ENCODE data around the gene UBE2E2.

UBE2E2 gene

DNA sequence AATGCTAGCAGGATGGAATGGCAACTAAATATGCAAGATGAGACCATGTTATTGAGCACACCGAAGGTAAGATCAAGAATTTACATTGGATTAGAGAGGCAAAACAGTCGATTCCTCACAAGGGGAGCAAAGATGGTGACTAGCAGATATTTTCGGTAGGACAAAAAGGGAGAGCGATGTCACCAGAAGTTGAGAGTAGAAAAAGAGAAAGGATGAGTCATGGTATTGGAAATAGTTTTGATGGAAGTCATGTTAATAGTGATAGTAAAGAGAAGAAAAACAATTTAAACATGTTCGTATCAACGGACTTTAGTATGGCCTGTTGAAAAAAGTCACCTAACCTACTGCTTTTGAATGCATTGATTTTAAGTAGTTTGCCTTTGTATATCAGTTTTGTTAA, 55.0 kb downstream of the UBE2E2 start:
- no peak for DNase-seq (ENCODE audit: low read depth, low spot score)
- no peaks in the 10 kb centered on the region for H3K4me1 ChIP-seq (ENCODE audit: insufficient read depth, insufficient read length)
- H3K9ac ChIP-seq (ENCODE audit: insufficient read length, low read depth): no peak overlapping the region
- TF ChIP-seq YY1 (IDR thresholded peaks at IDR 0.05; ENCODE audit: insufficient read depth, insufficient read length) (no peak), ZNF274 (IDR thresholded peaks at IDR 0.05; ENCODE audit: low read depth, low read length) (no peak), SUZ12 (IDR thresholded peaks at IDR 0.05; ENCODE audit: extremely low read depth, insufficient read depth, insufficient read length) (no peak)
- no peaks in the 10 kb centered on the region for H3K27me3 ChIP-seq (ENCODE audit: insufficient read depth, insufficient read length)
- no peaks in the 10 kb centered on the region for H3K36me3 ChIP-seq (ENCODE audit: insufficient read depth, insufficient read length, low read length)
- H3K9me3 ChIP-seq (ENCODE audit: insufficient read depth, low read length): no peaks in the 10 kb centered on the region
- no peak overlapping the region for H3K4me3 ChIP-seq (ENCODE audit: insufficient read length, low read depth)

GRCh38 chr3:23259515-23259914, 56.4 kb downstream of the UBE2E2 start:
- Histone ChIP-seq H3K4me1 (ENCODE audit: insufficient read depth, insufficient read length) (no peaks in the 10 kb centered on the region), H3K9me3 (ENCODE audit: insufficient read depth, low read length) (no peaks in the 10 kb centered on the region), H3K27me3 (ENCODE audit: insufficient read depth, insufficient read length) (no peaks in the 10 kb centered on the region), H3K9ac (ENCODE audit: insufficient read length, low read depth) (no peak overlapping the region), H3K36me3 (ENCODE audit: insufficient read depth, insufficient read length, low read length) (no peaks in the 10 kb centered on the region), H3K4me3 (ENCODE audit: insufficient read length, low read depth) (no peak overlapping the region)
- no peak for DNase-seq (ENCODE audit: low read depth, low spot score)
- TF ChIP-seq SUZ12 (IDR thresholded peaks at IDR 0.05; ENCODE audit: extremely low read depth, insufficient read depth, insufficient read length) (no peak), YY1 (IDR thresholded peaks at IDR 0.05; ENCODE audit: insufficient read depth, insufficient read length) (no peak), ZNF274 (IDR thresholded peaks at IDR 0.05; ENCODE audit: low read depth, low read length) (no peak)

GRCh38 chr3:23262766-23263165, 59.6 kb downstream of the UBE2E2 start:
- H3K4me1 ChIP-seq (ENCODE audit: insufficient read depth, insufficient read length): no peaks in the 10 kb centered on the region
- no peaks in the 10 kb centered on the region for H3K9me3 ChIP-seq (ENCODE audit: insufficient read depth, low read length)
- DNase-seq (ENCODE audit: low read depth, low spot score): no peak
- no peak overlapping the region for H3K9ac ChIP-seq (ENCODE audit: insufficient read length, low read depth)
- TF ChIP-seq ZNF274 (IDR thresholded peaks at IDR 0.05; ENCODE audit: low read depth, low read length) (no peak), YY1 (IDR thresholded peaks at IDR 0.05; ENCODE audit: insufficient read depth, insufficient read length) (no peak), SUZ12 (IDR thresholded peaks at IDR 0.05; ENCODE audit: extremely low read depth, insufficient read depth, insufficient read length) (no peak)
- H3K36me3 ChIP-seq (ENCODE audit: insufficient read depth, insufficient read length, low read length): no peaks in the 10 kb centered on the region
- no peak overlapping the region for H3K4me3 ChIP-seq (ENCODE audit: insufficient read length, low read depth)
- H3K27me3 ChIP-seq (ENCODE audit: insufficient read depth, insufficient read length): no peaks in the 10 kb centered on the region

GRCh38 chr3:23263796-23264195, 60.7 kb downstream of the UBE2E2 start:
- DNase-seq (ENCODE audit: low read depth, low spot score): no peak
- Histone ChIP-seq H3K9me3 (ENCODE audit: insufficient read depth, low read length) (no peaks in the 10 kb centered on the region), H3K9ac (ENCODE audit: insufficient read length, low read depth) (no peak overlapping the region), H3K27me3 (ENCODE audit: insufficient read depth, insufficient read length) (no peaks in the 10 kb centered on the region), H3K4me3 (ENCODE audit: insufficient read length, low read depth) (no peak overlapping the region), H3K4me1 (ENCODE audit: insufficient read depth, insufficient read length) (no peaks in the 10 kb centered on the region), H3K36me3 (ENCODE audit: insufficient read depth, insufficient read length, low read length) (no peaks in the 10 kb centered on the region)
- no peak for TF ChIP-seq YY1 (IDR thresholded peaks at IDR 0.05; ENCODE audit: insufficient read depth, insufficient read length)

- TF ChIP-seq ZNF274 (IDR thresholded peaks at IDR 0.05; ENCODE audit: low read depth, low read length) (no peak), YY1 (IDR thresholded peaks at IDR 0.05; ENCODE audit: insufficient read depth, insufficient read length) (no peak), SUZ12 (IDR thresholded peaks at IDR 0.05; ENCODE audit: extremely low read depth, insufficient read depth, insufficient read length) (no peak)
- Histone ChIP-seq H3K36me3 (ENCODE audit: insufficient read depth, insufficient read length, low read length) (no peaks in the 10 kb centered on the region), H3K27me3 (ENCODE audit: insufficient read depth, insufficient read length) (no peaks in the 10 kb centered on the region), H3K9me3 (ENCODE audit: insufficient read depth, low read length) (no peaks in the 10 kb centered on the region), H3K9ac (ENCODE audit: insufficient read length, low read depth) (no peak overlapping the region), H3K4me1 (ENCODE audit: insufficient read depth, insufficient read length) (no peaks in the 10 kb centered on the region), H3K4me3 (ENCODE audit: insufficient read length, low read depth) (no peak overlapping the region)
- no peak for DNase-seq (ENCODE audit: low read depth, low spot score)
These were observed 61.3 kb downstream of the UBE2E2 start for GRCh38 chr3:23264413-23264812.

- Histone ChIP-seq H3K27me3 (ENCODE audit: insufficient read depth, insufficient read length) (no peaks in the 10 kb centered on the region), H3K4me3 (ENCODE audit: insufficient read length, low read depth) (no peak overlapping the region), H3K4me1 (ENCODE audit: insufficient read depth, insufficient read length) (no peaks in the 10 kb centered on the region), H3K9me3 (ENCODE audit: insufficient read depth, low read length) (peaks cover 34% of the 10 kb centered on the region), H3K9ac (ENCODE audit: insufficient read length, low read depth) (no peak overlapping the region), H3K36me3 (ENCODE audit: insufficient read depth, insufficient read length, low read length) (peaks cover 6% of the 10 kb centered on the region)
- DNase-seq (ENCODE audit: low read depth, low spot score): no peak
- TF ChIP-seq SUZ12 (IDR thresholded peaks at IDR 0.05; ENCODE audit: extremely low read depth, insufficient read depth, insufficient read length) (no peak), ZNF274 (IDR thresholded peaks at IDR 0.05; ENCODE audit: low read depth, low read length) (no peak), YY1 (IDR thresholded peaks at IDR 0.05; ENCODE audit: insufficient read depth, insufficient read length) (no peak)
These were observed 67.3 kb downstream of the UBE2E2 start for GRCh38 chr3:23270423-23270822.

- H3K9me3 ChIP-seq (ENCODE audit: insufficient read depth, low read length): peaks cover 34% of the 10 kb centered on the region
- H3K27me3 ChIP-seq (ENCODE audit: insufficient read depth, insufficient read length): no peaks in the 10 kb centered on the region
- TF ChIP-seq ZNF274 (IDR thresholded peaks at IDR 0.05; ENCODE audit: low read depth, low read length) (no peak), SUZ12 (IDR thresholded peaks at IDR 0.05; ENCODE audit: extremely low read depth, insufficient read depth, insufficient read length) (no peak), YY1 (IDR thresholded peaks at IDR 0.05; ENCODE audit: insufficient read depth, insufficient read length) (no peak)
- DNase-seq (ENCODE audit: low read depth, low spot score): no peak
- H3K9ac ChIP-seq (ENCODE audit: insufficient read length, low read depth): no peak overlapping the region
- no peaks in the 10 kb centered on the region for H3K4me1 ChIP-seq (ENCODE audit: insufficient read depth, insufficient read length)
- H3K36me3 ChIP-seq (ENCODE audit: insufficient read depth, insufficient read length, low read length): peaks cover 6% of the 10 kb centered on the region
- H3K4me3 ChIP-seq (ENCODE audit: insufficient read length, low read depth): no peak overlapping the region
These were observed 69.0 kb downstream of the UBE2E2 start for GRCh38 chr3:23271876-23272741.

Measured in NT2/D1 (cell line).